Neuronal stem cell (in vitro differentiated cells): ENCODE data around the gene PKD1L1.

Experiments used
- DNase-seq: peaks from one replicate; pipeline ENCODE4 v3.0.0-alpha.2; 2013; ENCODE audit warnings: low spot score
- H2AFZ ChIP-seq: one replicate; pipeline ENCODE4 v1.6.1; 2013; ENCODE audit warnings: mild to moderate bottlenecking, low read length, inconsistent platforms
- H2AK5ac ChIP-seq: 2 replicates; pipeline ENCODE4 v1.6.1; 2013; ENCODE audit warnings: low read depth, mild to moderate bottlenecking, inconsistent platforms, low read length, moderate library complexity, mixed read lengths
- H2BK120ac ChIP-seq: 2 replicates; pipeline ENCODE4 v1.6.1; 2013; ENCODE audit warnings: low read depth, mild to moderate bottlenecking, inconsistent platforms, low read length, moderate library complexity, mixed read lengths
- H2BK12ac ChIP-seq: one replicate; pipeline ENCODE4 v1.6.1; 2013; ENCODE audit warnings: low read length, inconsistent platforms
- H2BK15ac ChIP-seq: 2 replicates; pipeline ENCODE4 v1.6.1; 2013; ENCODE audit warnings: mild to moderate bottlenecking, low read length, inconsistent platforms, mixed read lengths
- H2BK5ac ChIP-seq: one replicate; pipeline ENCODE4 v1.6.1; 2013; ENCODE audit warnings: inconsistent platforms, mild to moderate bottlenecking, low read length, moderate library complexity
- H3K14ac ChIP-seq: one replicate; pipeline ENCODE4 v1.6.1; 2013; ENCODE audit warnings: low read length, inconsistent platforms
- H3K18ac ChIP-seq: 2 replicates; pipeline ENCODE4 v1.6.1; 2013; ENCODE audit warnings: low read length, inconsistent platforms
- H3K23ac ChIP-seq: 2 replicates; pipeline ENCODE4 v1.6.1; 2013; ENCODE audit warnings: low read depth, mild to moderate bottlenecking, mixed read lengths, low read length, inconsistent platforms; ENCODE audit not compliant: poor library complexity
- H3K27ac ChIP-seq: replicated peaks from 3 replicates; pipeline ENCODE4 v1.5.1; 2013; ENCODE audit warnings: low read length, inconsistent platforms
- H3K27me3 ChIP-seq, 3 experiments: 2 replicates each; pipeline ENCODE4 v1.6.1; 2013; ENCODE audit warnings: low read length in 3 of 3, mild to moderate bottlenecking in 2 of 3, inconsistent platforms in 1 of 3, low read depth in 1 of 3, mixed read lengths in 1 of 3, moderate library complexity in 1 of 3; ENCODE audit not compliant: control insufficient read depth in 3 of 3, insufficient read depth in 3 of 3
- H3K36me3 ChIP-seq, 2 donors: replicated peaks in 1 of 2; 2 replicates each; pipeline ENCODE4 v1.6.1; 2013; ENCODE audit warnings: low read length in 2 of 2; ENCODE audit not compliant: control insufficient read depth in 2 of 2, insufficient read depth in 2 of 2
- H3K4ac ChIP-seq: 2 replicates; pipeline ENCODE4 v1.6.1; 2013; ENCODE audit warnings: inconsistent platforms, mild to moderate bottlenecking, low read length, moderate library complexity
- H3K4me1 ChIP-seq, 2 donors: 1 replicate in 1 of 2; 2 replicates in 1 of 2; pipeline ENCODE4 v1.6.1; 2013; ENCODE audit warnings: low read length in 2 of 2, low read depth in 1 of 2; ENCODE audit not compliant: control insufficient read depth in 2 of 2, insufficient read depth in 1 of 2
- H3K4me2 ChIP-seq: one replicate; pipeline ENCODE4 v1.6.1; 2013; ENCODE audit warnings: mild to moderate bottlenecking, low read length, inconsistent platforms; ENCODE audit not compliant: insufficient read depth, poor library complexity, severe bottlenecking
- H3K4me3 ChIP-seq, 2 donors: 2 replicates each; pipeline ENCODE4 v1.5.1; 2013; ENCODE audit warnings: low read length in 2 of 2, mild to moderate bottlenecking in 2 of 2, inconsistent platforms in 1 of 2, moderate library complexity in 1 of 2
- H3K79me1 ChIP-seq: one replicate; pipeline ENCODE4 v1.6.1; 2013; ENCODE audit warnings: low read depth, mild to moderate bottlenecking, inconsistent platforms, low read length, moderate library complexity
- H3K9ac ChIP-seq: one replicate; pipeline ENCODE4 v1.6.1; 2013; ENCODE audit warnings: mild to moderate bottlenecking, low read depth, low read length, inconsistent platforms; ENCODE audit not compliant: poor library complexity
- H3K9me3 ChIP-seq, 2 donors: replicated peaks in 1 of 2; 2 replicates each; pipeline versions ENCODE3 to v1.6.1; 2013; ENCODE audit warnings: low read length in 2 of 2, mild to moderate bottlenecking in 2 of 2, inconsistent platforms in 1 of 2, low read depth in 1 of 2, mixed read lengths in 1 of 2, moderate library complexity in 1 of 2; ENCODE audit not compliant: control insufficient read depth in 2 of 2, insufficient read depth in 1 of 2
- H4K8ac ChIP-seq: one replicate; pipeline ENCODE4 v1.6.1; 2013; ENCODE audit warnings: low read depth, mild to moderate bottlenecking, inconsistent platforms, low read length, moderate library complexity
- H4K91ac ChIP-seq: one replicate; pipeline ENCODE4 v1.6.1; 2013; ENCODE audit warnings: low read length, low read depth, mild to moderate bottlenecking, inconsistent platforms; ENCODE audit not compliant: poor library complexity
- WGBS, 2 donors: extraction: QIAGEN DNeasy Blood & Tissue Kit; methylation state at CpG; one replicate each; pipeline ENCODE4 v1.1.7; 2013; ENCODE audit warnings: missing lambda C conversion rate in 2 of 2, mixed read lengths in 1 of 2; ENCODE audit not compliant: insufficient read length in 2 of 2, insufficient replicate concordance in 1 of 2; ENCODE audit errors: extremely low coverage in 2 of 2; 5-methylcytosine and 5-hydroxymethylcytosine counted together

The PKD1L1 gene

DNA sequence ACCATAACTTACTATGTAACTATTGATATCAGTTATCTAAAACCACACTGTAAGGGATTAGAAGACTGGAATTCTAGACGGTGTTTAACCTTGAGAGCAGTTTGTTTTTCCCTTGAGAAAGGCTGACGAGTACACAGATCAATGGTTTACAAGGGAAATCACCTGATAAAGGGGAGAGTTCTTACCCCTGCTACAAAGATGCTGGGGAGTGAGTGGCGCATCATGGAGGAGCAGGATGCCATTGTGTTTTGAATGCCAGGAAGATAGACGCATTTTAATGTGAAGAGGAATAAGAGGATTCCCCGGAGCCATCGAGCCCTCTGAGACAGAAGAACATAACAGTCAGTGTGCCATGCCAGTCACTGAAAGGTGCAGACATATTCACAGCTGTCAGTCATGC, 145.2 kb downstream of the PKD1L1 start:
- Histone ChIP-seq H3K18ac (no peak overlapping the region), H3K4me2 (no peak overlapping the region), H2BK15ac (no peak overlapping the region), H3K4me3 (no peak overlapping the region), H2BK12ac (no peak overlapping the region), H3K27ac (no peak overlapping the region), H3K23ac (no peak overlapping the region), H3K36me3 (peaks cover 0 to 1% of the 10 kb centered on the region in 2 donors), H2BK5ac (no peak overlapping the region), H2BK120ac (no peak overlapping the region), H3K4ac (no peak overlapping the region), H3K79me1 (no peaks in the 10 kb centered on the region), H2AFZ (no peak overlapping the region), H3K14ac (no peak overlapping the region), H4K91ac (no peak overlapping the region), H4K8ac (no peak overlapping the region), H3K27me3 (no peaks in the 10 kb centered on the region), H3K9ac (no peak overlapping the region), H3K9me3 (no peaks in the 10 kb centered on the region), H3K4me1 (no peaks in the 10 kb centered on the region), H2AK5ac (no peak overlapping the region)
- WGBS, 2 donors, result no CpG with 5 or more reads among the region's 6 CpGs
- no peak for DNase-seq

DNA sequence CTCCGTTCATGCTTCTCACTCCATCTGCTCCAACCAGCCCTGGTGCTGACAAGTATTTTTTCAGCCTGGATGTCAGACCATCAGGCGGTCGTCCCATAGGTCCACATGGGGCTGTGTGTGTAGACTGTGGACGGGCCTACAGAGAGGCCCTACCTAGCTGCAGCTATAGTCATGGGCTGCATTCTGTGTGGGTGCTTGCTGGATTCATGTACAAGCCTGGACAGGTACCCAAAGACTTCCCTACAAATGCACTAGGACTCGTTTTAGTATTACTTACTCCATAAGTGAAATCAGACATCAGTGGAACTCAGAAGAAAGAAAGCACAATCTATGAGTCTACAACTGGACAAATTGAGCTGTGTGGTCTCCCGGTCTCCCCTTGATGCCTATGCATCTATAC, 146.8 kb downstream of the PKD1L1 start:
- H3K27ac ChIP-seq, result no peak overlapping the region
- no peak overlapping the region for H4K8ac ChIP-seq
- no peak overlapping the region for H3K18ac ChIP-seq
- H2BK15ac ChIP-seq, result no peak overlapping the region
- no peak overlapping the region for H3K14ac ChIP-seq
- DNase-seq, result no peak
- no CpG with 5 or more reads among the region's 6 CpGs for WGBS, 2 donors
- peaks cover 0 to 1% of the 10 kb centered on the region in 2 donors for H3K36me3 ChIP-seq
- H3K4me1 ChIP-seq, result no peaks in the 10 kb centered on the region
- no peaks in the 10 kb centered on the region for H3K27me3 ChIP-seq
- H2BK5ac ChIP-seq, result no peak overlapping the region
- H2BK12ac ChIP-seq, result no peak overlapping the region
- H2BK120ac ChIP-seq, result no peak overlapping the region
- H2AK5ac ChIP-seq, result no peak overlapping the region
- H3K4ac ChIP-seq, result no peak overlapping the region
- H3K9me3 ChIP-seq, result no peaks in the 10 kb centered on the region
- H3K4me2 ChIP-seq, result no peak overlapping the region
- no peaks in the 10 kb centered on the region for H3K79me1 ChIP-seq
- H2AFZ ChIP-seq, result no peak overlapping the region
- H4K91ac ChIP-seq, result no peak overlapping the region
- no peak overlapping the region for H3K23ac ChIP-seq
- no peak overlapping the region for H3K4me3 ChIP-seq
- no peak overlapping the region for H3K9ac ChIP-seq

DNA sequence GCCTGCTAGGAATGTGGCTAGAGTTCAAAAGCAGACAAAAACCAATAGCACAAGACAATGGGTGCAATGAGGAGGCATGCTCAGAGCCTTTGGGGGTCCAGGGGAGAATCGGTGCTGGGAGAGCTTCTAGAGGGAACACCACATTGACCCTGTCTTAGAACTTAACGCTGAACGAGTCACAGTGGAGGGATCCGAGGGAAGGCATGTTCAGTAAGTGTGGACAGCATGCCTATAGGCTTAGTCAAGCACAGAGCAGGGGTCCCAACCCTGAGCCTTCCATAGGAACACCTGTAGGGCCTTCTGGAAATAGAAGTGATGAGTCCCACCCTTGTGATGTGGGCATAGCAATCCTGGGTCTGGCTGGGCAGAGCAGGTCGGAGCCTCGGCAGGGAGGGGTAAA, 148.7 kb downstream of the PKD1L1 start:
- H2BK15ac ChIP-seq, result no peak overlapping the region
- H3K23ac ChIP-seq, result no peak overlapping the region
- DNase-seq, result no peak
- no peak overlapping the region for H4K91ac ChIP-seq
- H3K9me3 ChIP-seq, result no peaks in the 10 kb centered on the region
- H3K18ac ChIP-seq, result no peak overlapping the region
- H3K4ac ChIP-seq, result no peak overlapping the region
- no CpG with 5 or more reads among the region's 6 CpGs for WGBS, 2 donors
- no peak overlapping the region for H2AFZ ChIP-seq
- H3K4me3 ChIP-seq, result no peak overlapping the region
- no peak overlapping the region for H3K27ac ChIP-seq
- H3K79me1 ChIP-seq, result no peaks in the 10 kb centered on the region
- H2BK12ac ChIP-seq, result no peak overlapping the region
- no peaks in the 10 kb centered on the region for H3K4me1 ChIP-seq
- H2AK5ac ChIP-seq, result no peak overlapping the region
- H4K8ac ChIP-seq, result no peak overlapping the region
- H2BK5ac ChIP-seq, result no peak overlapping the region
- no peak overlapping the region for H3K9ac ChIP-seq
- H3K36me3 ChIP-seq, result peaks cover 0 to 1% of the 10 kb centered on the region in 2 donors
- no peak overlapping the region for H3K4me2 ChIP-seq
- no peak overlapping the region for H3K14ac ChIP-seq
- H3K27me3 ChIP-seq, result no peaks in the 10 kb centered on the region
- H2BK120ac ChIP-seq, result no peak overlapping the region

DNA sequence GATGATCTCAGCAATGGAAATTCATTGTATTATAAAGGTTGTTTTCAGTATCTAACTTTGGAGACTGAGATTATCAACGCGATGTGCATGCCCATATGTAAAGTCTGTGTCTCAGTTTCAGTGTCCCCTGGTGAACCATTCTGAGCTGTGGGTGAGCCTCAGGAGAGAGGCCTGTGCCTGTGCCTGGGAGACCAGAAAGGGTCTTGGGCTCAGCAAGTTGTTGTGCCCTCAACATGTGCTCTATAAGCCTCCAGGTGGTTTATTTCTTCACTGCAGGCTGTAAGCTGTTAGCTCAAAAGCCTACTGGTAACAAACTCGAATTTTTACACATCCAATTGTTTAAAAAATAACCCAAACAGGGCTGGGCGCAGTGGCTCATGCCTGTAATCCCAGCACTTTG, 151.9 kb downstream of the PKD1L1 start:
- Histone ChIP-seq H3K4ac (no peak overlapping the region), H3K27ac (no peak overlapping the region), H4K91ac (no peak overlapping the region), H2BK12ac (no peak overlapping the region), H3K14ac (no peak overlapping the region), H2AK5ac (no peak overlapping the region), H3K36me3 (peaks cover 0 to 1% of the 10 kb centered on the region in 2 donors), H3K23ac (no peak overlapping the region), H2BK5ac (no peak overlapping the region), H3K4me1 (no peaks in the 10 kb centered on the region), H3K27me3 (no peaks in the 10 kb centered on the region), H3K18ac (no peak overlapping the region), H2AFZ (no peak overlapping the region), H3K4me2 (no peak overlapping the region), H2BK15ac (no peak overlapping the region), H3K9me3 (no peaks in the 10 kb centered on the region), H4K8ac (no peak overlapping the region), H3K4me3 (no peak overlapping the region), H3K9ac (no peak overlapping the region), H3K79me1 (no peaks in the 10 kb centered on the region), H2BK120ac (no peak overlapping the region)
- no peak for DNase-seq
- WGBS, 2 donors, result no CpG with 5 or more reads among the region's 4 CpGs
